NCI-H187 (cell line): ENCODE data around the gene HS1BP3.

Source experiments
- DNase-seq, 2 experiments: peaks; one replicate each; lab custom pipeline; 2025; lab: John Stamatoyannopoulos, UW

The HS1BP3 gene

DNA sequence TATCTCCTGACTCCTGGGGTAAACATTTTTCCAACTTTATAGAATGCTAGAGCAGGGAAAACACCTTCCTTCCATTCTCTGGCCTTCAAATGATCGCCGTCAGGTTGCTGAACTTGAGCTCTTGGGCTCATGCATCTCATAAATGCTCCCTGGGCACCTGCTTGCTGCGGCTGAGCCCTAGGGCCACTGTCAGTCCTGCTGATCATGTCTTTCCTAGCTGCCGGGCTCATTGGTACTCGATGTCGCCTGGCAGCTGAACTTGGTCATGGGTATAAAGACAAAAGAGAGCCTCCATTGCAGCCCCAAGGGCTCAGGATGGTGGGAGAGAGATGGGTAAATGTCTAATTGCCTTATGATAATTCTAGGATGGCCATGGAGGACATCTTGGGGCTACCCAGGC is 80.6 kb downstream of the HS1BP3 start:
- no peak for DNase-seq

DNA sequence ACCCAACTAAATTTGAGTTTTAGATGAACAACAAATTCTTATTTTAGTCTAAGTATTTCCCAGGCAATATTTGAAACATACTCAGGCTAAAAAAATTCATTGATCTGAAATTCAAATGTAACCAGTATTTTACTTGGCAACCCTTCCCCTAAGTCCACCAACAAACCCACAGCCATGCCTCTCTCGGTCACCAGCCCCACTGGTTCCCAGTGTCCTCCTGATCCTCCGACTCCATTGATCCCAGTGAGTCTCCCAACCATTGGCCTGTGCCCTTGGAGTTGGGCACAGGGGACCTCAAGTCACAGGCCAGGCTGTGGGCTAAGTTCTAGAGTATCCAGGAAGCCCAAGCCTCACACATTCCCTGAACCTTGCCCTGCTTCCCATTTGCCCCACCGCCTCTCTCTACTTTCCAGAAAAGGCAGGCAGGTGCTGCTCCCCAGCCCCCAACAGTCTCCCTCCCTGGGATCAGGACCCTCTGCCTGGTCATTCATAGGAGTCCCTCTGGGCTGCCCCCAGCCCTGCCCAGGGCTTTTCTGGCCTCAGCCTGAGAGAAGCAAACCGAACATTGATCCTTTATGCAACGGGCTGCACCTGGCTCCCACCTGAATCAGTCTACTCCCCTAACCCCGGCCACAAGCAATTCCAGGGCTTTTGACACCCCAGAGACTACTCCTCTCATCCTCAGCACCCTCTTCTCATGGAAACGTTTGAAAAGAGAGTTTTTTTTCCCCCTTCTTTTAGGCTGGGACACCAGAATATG is 81.3 kb downstream of the HS1BP3 start:
- no peak for DNase-seq

DNA sequence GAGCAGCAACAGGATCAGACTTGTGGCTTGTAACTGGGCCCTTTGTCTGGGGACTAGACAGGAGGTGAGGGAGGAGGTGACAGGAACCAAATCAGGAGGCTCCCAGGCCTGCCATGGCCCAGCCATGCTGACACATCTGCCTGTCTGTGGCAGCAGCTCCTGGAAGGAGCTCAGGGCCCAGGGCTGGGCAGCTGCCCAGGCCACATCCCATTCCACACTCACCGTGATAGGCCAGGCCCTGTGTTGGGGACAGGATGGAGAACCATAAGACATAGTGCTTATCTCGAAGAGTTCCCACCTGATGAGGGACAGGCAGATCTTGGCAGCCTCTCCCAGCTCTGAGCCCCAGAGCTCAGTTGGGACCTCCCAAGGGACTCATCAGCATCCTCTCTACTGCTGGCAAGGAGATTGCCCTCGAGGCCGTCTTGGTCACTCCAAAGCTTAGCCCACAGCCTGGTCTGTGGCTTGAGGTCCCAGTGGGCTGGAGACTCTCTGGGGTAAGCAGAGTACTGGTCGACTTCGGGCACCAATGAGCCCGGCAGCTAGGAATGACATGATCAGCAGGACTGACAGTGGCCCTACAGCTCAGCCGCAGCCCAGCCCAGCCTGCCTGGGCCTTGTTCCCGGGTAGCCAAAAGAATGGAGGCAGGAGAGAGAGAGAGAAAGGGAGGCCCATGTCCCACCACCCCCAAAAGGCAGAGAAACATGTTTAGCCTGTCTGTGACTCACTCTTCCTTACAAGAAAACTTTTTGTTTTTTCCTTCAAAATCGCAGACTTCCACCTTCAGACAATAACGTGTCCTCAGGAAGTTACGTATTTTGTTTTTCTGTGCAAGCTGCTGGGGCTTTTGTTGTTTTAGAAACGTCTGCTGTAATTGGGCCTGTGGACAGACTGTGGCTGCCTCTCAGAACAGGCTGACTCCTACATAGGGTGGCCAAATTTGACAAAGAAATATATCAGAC is 82.1 kb downstream of the HS1BP3 start:
- DNase-seq = no peak

DNA sequence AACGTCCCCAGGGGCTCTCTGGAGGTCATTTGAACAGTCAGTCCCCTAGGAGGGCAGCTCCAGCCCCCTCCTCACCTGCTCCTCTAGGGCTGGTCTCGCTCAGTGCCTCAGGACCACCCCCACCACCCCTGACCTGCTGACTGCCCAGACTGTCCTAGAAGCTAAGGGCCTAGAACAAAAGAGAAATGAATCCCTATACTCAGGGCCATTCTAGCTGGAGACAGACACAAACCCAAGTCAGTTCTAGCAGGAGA is 83.0 kb downstream of the HS1BP3 start:
- DNase-seq = no peak
